HL-60 (cell line): ENCODE results near the gene XYLT1.

ENCODE experiments used
- DNase-seq, 2 experiments: peaks; one replicate each; pipeline ENCODE4 v3.0.0-alpha.2; 2010 to 2020; ENCODE audit warnings: low read depth in 1 of 2, low spot score in 1 of 2
- H3K27ac ChIP-seq: fragments of 250-450 bp; sonication (Bioruptor Pico); replicated peaks from 2 replicates; pipeline ENCODE4 v1.5.1; 2020; ENCODE audit warnings: mild to moderate bottlenecking, moderate library complexity
- H3K27me3 ChIP-seq: fragments of 250-450 bp; sonication (Bioruptor Pico); 2 replicates; pipeline ENCODE4 v1.5.1; 2021; ENCODE audit warnings: mild to moderate bottlenecking, moderate library complexity; ENCODE audit not compliant: insufficient read depth, poor library complexity, severe bottlenecking
- H3K4me3 ChIP-seq: replicated peaks from 2 replicates; pipeline ENCODE4 v1.5.1; 2011; ENCODE audit warnings: mild to moderate bottlenecking, control low read depth, low read length; ENCODE audit not compliant: insufficient read depth
- GABPA ChIP-seq: IDR thresholded peaks from 2 replicates; pipeline ENCODE4 v1.6.1; 2012; ENCODE audit warnings: low read depth
- POLR2AphosphoS5 ChIP-seq: IDR thresholded peaks from 2 replicates; pipeline ENCODE4 v1.6.1; 2012; ENCODE audit warnings: low read depth
- SPI1 ChIP-seq: IDR thresholded peaks from 2 replicates; pipeline ENCODE4 v1.6.1; 2012; ENCODE audit warnings: low read depth, mild to moderate bottlenecking, borderline replicate concordance
- TF ChIP-seq, protein P1 (sequence below): IDR thresholded peaks from one replicate; pipeline ENCODE4 v1.5.1; 2011; ENCODE audit warnings: low read length, control low read depth, inconsistent platforms; ENCODE audit not compliant: insufficient read depth
- TF ChIP-seq, protein P2 (sequence below): IDR thresholded peaks from 2 replicates; pipeline ENCODE4 v1.6.1; 2012; ENCODE audit warnings: low read depth; ENCODE audit not compliant: insufficient replicate concordance

The XYLT1 gene

GRCh38 chr16:17309510-17309909 lies 161.2 kb downstream of the XYLT1 start:
- H3K27me3 ChIP-seq: no peaks in the 10 kb centered on the region
- no peak overlapping the region for H3K4me3 ChIP-seq
- TF ChIP-seq GABPA (no peak), SPI1 (no peak), POLR2AphosphoS5 (no peak)
- TF ChIP-seq, protein P1, sequence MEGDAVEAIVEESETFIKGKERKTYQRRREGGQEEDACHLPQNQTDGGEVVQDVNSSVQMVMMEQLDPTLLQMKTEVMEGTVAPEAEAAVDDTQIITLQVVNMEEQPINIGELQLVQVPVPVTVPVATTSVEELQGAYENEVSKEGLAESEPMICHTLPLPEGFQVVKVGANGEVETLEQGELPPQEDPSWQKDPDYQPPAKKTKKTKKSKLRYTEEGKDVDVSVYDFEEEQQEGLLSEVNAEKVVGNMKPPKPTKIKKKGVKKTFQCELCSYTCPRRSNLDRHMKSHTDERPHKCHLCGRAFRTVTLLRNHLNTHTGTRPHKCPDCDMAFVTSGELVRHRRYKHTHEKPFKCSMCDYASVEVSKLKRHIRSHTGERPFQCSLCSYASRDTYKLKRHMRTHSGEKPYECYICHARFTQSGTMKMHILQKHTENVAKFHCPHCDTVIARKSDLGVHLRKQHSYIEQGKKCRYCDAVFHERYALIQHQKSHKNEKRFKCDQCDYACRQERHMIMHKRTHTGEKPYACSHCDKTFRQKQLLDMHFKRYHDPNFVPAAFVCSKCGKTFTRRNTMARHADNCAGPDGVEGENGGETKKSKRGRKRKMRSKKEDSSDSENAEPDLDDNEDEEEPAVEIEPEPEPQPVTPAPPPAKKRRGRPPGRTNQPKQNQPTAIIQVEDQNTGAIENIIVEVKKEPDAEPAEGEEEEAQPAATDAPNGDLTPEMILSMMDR: no peak
- TF ChIP-seq, protein P2, sequence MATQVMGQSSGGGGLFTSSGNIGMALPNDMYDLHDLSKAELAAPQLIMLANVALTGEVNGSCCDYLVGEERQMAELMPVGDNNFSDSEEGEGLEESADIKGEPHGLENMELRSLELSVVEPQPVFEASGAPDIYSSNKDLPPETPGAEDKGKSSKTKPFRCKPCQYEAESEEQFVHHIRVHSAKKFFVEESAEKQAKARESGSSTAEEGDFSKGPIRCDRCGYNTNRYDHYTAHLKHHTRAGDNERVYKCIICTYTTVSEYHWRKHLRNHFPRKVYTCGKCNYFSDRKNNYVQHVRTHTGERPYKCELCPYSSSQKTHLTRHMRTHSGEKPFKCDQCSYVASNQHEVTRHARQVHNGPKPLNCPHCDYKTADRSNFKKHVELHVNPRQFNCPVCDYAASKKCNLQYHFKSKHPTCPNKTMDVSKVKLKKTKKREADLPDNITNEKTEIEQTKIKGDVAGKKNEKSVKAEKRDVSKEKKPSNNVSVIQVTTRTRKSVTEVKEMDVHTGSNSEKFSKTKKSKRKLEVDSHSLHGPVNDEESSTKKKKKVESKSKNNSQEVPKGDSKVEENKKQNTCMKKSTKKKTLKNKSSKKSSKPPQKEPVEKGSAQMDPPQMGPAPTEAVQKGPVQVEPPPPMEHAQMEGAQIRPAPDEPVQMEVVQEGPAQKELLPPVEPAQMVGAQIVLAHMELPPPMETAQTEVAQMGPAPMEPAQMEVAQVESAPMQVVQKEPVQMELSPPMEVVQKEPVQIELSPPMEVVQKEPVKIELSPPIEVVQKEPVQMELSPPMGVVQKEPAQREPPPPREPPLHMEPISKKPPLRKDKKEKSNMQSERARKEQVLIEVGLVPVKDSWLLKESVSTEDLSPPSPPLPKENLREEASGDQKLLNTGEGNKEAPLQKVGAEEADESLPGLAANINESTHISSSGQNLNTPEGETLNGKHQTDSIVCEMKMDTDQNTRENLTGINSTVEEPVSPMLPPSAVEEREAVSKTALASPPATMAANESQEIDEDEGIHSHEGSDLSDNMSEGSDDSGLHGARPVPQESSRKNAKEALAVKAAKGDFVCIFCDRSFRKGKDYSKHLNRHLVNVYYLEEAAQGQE: no peak
- H3K27ac ChIP-seq: no peak overlapping the region
- DNase-seq: no peak

- no peaks in the 10 kb centered on the region for H3K27me3 ChIP-seq
- TF ChIP-seq, protein P1: no peak
- TF ChIP-seq POLR2AphosphoS5 (no peak), SPI1 (no peak), GABPA (no peak)
- TF ChIP-seq, protein P2: no peak
- DNase-seq: no peak
- H3K4me3 ChIP-seq: no peak overlapping the region
- no peak overlapping the region for H3K27ac ChIP-seq
These were observed 162.6 kb downstream of the XYLT1 start for GRCh38 chr16:17308186-17308585.

DNA sequence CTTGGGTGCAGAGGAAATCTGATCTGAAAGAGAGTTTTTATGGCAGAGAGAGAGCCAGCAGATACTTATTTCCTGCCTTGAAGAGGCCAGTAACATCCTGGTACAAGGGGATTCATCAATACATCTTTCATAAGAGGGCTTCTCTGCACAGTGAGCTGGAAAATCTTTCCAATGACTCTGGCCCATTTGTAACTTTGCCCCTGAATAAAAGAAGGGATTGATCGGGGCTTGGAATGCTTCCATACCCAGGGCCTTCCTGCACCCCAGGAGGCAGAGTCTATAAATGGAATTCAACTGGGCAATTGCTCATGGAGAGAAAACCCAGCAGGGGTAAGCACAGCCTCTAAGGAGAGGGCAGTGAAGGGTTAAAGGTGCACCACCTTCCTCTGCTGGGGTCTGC lies 163.3 kb downstream of the XYLT1 start:
- Histone ChIP-seq H3K4me3 (no peak overlapping the region), H3K27ac (no peak overlapping the region), H3K27me3 (no peaks in the 10 kb centered on the region)
- TF ChIP-seq SPI1: no peak
- TF ChIP-seq GABPA: no peak
- TF ChIP-seq, protein P2: no peak
- TF ChIP-seq POLR2AphosphoS5: no peak
- TF ChIP-seq, protein P1: no peak
- no peak for DNase-seq
